Limb (tissue), 2 donors: ENCODE measurements around the gene MC1R.

Source experiments
- DNase-seq, 2 donors: peaks; one replicate each; pipeline ENCODE4 v3.0.0-alpha.2; 2016; ENCODE audit errors: extremely low spot score in 2 of 2

MC1R gene

DNA sequence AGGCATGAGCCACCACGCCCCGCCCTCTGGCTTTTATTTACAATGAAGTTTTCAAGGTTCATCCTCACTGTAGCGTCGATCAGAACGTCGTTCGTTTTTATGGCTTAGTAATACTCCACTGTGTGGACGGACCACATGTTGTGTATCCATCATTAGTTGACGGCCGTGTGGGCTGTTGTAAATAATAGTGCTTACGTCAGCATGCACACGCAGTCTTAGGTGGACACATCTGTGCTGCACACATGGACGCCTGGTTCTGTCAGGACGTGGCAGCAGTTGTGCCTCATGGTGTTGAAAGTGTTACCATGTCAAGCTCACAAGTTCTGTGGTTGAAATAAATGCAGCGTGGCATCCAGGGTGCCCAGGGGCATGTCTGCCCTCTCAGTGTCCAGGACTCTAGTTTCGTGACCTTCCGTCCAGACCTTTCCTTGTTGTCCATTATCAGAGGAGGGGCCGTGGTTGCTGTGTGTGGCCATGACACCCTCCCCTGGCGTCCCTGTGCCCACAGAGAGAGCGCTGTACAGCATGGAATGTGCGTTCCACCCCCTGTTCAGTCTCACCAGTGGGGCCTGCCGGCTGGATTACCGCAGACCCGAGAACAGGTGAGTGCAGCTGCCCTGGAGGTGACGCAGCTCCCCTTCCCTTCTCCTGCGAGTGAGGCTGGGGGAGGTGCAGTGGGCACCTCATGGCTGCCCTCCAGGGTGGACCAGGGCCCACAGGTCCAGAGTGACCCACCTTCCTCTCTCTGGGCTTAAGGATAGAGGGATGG lies 23.0 kb upstream of the MC1R start:
- no peak for DNase-seq

DNA sequence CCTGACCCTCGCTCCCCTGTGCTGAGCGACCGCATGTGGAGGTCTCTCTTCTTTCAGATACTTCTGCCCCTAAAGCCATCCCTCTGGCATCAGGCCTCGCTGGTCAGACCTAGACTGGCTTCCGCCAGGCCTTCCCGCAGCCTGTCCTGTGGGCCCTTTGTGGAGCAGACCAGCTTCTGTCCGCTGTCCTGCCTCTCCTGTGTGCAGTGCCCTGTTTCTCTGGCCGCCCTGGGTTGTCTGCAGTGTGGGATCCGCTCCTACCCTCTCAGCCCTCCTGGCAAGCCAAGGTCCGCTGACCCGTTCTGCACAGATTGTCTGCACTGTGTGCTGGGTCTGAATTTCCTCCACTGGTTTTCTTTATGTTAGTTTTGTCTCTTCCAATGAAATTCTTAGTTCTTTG lies 21.5 kb upstream of the MC1R start:
- no peak for DNase-seq

DNA sequence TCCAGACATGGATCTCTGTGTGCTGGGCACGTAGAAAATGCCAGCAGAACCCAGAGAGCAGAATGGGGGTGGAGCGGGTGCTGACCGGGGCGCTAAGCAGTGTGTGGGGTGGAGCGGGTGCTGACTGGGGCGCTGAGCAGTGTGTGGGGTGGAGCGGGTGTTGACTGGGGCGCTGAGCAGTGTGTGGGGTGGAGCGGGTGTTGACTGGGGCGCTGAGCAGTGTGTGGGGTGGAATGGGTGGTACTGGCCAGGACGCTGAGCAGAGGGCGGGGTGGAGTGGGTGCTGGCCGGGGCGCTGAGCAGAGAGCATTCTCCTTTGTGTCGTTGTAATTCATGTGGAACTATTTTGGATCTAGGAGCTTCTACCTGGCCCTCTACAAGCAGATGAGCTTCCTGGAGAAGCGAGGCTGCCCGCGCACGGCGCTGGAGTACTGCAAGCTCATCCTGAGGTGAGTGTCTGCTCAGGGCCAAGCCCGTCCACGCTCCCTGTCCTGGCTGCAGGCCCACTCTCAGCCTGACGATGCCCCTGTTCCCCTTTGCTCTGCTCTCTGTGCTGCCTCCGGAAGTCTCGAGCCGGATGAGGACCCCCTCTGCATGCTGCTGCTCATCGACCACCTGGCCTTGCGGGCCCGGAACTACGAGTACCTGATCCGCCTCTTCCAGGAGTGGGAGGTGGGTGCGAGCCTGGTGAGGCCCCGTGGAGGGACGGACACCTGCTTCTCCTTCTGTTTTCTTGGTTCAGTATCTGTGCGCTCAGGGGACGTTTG lies 20.3 kb upstream of the MC1R start:
- DNase-seq = no peak

DNA sequence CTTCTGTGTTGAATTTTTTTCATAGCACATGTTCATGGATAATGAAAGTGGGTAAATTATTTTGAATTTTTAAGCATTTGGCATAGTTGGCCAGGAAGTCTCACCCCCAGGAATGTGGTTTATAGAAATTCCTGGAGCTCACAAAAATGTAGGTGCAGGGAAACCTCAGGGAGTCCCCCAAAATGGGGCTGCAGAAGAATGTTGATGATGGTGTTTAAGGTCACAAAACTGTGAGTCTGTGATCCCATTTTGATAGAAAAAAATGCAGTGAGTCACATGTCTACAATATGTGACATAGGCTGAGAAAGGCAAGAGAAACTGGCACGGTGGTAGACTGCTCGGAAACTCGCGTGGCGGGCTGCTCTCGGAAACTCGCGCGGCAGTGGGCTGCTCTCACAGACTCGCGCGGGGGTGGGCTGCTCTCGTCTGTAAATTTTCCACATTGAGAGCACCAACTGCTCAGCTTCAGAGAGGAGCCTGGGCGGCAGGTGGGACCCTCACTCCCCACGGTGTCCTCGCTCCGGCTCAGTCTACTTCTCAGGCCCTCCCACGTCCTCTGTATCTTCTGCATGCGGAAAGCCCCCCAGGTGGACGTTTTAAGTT lies 18.7 kb upstream of the MC1R start:
- DNase-seq = no peak

DNA sequence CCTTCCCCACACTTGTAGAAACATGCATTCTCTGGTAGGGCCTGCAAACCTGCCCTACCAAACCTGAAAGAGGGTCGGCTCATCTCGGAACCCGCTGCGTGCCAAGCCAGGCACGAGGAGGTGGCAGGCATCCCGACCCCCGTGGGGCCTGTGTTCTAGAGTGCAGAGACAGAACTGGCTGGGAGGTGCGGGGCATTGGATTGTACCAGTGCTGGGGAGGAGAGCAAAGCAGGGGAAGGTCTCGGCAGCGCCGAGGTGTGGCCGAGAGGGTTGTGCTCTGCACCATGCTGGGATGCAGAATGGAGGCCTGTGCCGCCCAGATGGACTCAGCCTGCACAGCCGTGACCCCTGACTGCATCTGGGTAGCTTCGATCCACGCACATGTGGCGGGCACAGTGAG lies 17.8 kb upstream of the MC1R start:
- DNase-seq = no peak

DNA sequence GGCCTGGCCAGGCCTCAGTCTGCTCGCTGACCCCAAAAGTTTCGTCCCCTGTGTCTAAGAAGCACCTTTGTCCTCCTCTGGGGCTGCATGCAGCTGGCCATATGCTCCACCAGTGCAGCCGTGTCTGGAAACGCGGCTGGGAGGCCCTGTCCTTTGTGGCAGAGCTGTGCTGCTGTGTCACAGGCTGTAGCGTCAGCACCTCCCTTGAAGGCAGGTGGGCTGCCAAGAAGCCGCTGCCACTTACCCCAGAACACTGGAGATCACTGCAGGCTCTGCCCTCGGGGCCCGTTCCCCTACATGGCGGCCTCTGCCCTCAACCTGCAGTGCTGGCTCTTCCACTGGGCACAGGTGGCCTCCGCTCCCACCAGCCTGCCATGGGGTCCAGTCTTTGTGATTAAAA lies 15.7 kb upstream of the MC1R start:
- no peak for DNase-seq

DNA sequence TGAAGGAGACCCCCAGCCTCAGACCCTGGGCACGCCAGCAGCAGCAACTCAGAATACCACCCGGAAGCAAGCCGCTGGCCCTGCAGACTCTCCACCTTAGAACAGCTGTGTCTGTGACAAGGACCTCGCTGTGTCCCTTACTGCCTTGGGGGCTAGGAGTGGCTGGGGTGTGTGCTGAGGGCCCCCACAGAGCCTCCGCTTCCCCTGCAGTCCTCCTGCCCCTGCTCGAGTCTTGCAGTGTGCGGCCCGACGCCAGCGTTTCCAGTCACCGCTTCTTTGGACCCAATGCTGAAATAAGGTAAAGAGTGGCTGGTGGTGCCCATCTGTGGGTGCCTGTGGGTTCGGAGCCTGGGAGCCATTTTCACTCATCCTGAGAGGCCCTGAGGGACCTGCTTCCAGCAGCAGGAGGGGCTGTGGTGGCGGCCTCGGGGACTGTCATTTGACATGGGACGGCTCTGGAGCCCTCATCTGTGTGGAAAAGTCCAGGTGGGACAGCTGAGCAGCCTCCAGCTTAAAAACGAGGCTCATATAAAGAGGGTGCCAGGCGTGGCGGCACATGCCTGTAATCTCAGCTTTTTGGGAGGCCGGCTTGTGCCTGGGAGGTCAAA lies 14.7 kb upstream of the MC1R start:
- DNase-seq = no peak

DNA sequence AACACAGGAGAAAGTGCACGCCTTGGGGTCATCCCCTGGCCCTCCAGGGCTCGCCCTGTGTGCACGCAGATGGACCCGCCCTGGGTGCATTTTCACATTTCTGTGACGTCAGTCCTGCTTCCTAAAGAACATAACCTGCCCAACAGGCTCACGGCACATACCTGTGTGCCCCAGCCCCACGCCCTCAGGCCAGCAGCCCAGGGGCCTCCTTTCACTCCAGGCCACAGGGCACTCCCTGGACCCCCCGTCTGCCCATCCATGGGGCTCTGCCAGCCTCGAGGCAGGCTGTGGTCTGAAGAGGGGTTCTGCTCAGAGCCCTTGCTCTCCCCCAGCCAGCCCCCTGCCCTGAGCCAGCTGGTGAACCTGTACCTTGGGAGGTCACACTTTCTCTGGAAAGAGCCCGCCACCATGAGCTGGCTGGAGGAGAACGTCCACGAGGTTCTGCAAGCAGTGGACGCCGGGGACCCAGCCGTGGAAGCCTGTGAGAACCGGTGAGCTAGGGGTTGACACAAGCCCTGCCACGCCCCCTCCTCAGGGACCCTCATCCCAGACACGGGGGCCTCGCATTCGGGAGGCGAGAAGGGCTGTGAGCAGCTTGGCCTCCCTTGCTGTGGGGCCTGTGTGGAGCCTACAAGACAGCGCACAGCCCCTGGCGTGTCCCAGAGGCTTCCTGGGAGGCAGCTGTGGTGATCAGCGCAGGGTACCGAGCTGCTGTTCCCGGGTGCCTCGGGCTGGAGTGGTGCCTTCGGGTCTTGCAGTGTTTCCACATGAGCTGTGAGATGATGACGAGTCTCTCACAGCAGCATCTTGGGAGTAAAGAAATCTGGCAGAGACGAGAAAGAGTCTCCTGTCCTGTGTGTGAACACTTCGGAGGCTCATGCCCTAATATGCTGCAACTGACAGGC lies 13.8 kb upstream of the MC1R start:
- no peak for DNase-seq

DNA sequence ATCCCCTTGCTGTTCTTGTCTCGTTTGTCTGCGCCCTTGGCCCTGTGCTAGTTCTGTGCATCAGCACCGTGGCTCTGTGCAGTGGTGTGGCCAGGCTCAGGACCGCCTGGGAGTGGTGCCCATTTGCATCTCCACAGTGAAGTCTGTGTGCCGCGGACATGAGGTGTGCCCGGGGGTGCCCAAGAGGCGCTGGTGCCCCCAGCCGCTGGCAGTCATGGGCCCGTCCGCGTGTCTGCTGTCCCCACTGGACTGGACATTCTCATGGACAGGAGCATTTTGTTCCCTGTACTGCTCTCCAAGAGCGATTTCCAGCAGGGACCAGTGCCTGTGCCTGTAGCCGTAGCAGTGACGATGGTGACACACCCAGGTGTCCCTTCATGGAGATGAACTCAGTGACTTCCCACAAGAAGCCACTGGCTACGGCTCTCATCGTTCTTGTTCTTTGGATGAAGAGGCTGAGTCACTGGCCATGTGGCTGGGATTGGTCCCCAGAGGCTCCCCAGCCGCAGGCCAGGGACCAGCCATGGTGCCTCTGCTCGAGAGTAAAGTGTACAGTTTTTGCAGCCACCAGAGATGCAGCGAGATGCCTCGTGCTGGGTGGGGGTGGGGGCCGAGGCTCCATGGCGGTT lies 13.0 kb upstream of the MC1R start:
- no peak for DNase-seq

DNA sequence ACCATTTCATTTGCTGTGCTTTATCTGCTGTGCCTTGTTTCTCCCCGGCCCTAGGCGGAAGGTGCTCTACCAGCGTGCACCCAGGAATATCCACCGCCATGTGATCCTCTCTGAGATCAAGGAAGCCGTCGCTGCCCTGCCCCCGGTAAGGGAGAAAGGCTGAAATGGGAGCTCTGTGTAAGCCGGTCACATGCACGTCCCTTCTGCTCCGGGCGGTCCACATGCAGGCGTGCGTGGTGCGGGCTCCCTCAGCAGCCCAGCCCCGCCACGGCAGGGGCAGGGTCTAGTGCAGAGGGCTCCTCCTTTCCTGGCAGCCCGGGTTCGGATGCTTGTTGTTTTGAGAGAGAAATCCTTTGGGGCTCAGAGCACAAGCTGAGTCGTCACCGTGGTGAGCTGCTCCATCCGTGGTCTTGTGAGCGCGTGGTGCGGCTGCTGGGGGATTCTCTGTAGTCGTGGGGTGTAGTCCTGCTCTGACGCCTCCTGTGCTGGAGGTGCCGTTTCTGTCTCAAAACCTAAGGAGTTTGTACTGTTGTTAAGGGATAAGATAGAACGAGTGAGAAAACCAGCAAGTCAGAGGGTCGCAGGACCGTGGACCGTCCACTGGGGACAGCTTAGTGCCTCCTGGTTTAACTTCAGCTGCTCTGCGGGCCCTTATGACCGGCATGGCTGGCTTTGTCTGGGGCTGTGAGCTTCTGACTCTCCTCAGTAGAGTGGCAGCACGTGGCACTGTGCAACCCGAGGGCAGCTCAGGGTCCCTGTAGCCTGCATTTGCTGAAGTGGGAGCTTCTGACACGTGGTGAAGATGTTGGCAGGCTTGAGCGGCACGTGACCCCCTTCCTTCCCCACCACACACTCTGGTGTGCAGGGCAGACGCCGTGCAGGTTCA lies 12.3 kb upstream of the MC1R start:
- DNase-seq = no peak

DNA sequence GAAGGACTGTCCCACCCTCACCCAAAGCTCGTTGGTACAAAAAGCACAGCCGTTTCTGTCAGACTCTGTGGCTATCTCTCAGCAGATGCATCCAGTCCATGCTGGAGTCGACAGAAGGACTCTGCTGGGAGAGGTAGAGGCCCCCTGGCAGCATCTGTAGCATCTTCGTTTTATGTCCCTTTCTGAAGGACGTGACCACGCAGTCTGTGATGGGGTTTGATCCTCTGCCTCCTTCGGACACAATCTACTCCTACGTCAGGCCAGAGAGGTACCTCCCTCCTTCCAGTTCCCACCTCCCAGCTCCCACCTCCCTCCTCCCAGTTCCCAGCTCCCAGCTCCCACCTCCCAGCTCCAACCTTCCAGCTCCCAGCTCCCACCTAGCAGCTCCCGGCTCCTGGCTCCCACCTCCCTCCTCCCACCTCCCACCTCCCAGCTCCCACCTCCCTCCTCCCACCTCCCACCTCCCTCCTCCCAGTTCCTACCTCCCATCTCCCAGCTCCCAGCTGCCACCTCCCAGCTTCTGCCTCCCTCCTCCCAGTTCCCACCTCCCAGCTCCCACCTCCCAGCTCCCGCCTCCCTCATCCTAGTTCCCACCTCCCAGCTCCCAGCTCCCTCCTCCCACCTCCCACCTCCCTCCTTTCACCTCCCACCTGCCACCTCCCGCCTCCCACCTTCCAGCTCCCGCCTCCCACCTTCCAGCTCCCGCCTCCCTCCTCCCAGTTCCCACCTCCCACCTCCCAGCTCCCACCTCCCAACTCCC lies 11.4 kb upstream of the MC1R start:
- DNase-seq = no peak

DNA sequence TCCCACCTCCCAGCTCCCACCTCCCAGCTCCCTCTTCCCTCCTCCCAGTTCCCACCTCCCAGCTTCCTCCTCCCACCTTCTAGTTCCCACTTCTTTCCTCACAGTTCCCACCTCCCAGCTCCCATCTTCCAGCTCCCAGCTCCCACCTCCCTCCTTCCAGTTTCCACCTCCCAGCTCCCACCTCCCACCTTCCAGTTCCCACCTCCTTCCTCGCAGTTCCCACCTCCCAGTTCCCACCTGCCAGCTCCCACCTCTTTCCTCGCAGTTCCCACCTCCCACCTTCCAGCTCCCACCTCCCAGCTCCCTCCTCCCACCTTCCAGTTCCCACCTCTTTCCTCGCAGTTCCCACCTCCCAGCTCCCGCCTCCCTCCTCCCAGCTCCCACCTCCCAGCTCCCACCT lies 10.4 kb upstream of the MC1R start:
- no peak for DNase-seq

DNA sequence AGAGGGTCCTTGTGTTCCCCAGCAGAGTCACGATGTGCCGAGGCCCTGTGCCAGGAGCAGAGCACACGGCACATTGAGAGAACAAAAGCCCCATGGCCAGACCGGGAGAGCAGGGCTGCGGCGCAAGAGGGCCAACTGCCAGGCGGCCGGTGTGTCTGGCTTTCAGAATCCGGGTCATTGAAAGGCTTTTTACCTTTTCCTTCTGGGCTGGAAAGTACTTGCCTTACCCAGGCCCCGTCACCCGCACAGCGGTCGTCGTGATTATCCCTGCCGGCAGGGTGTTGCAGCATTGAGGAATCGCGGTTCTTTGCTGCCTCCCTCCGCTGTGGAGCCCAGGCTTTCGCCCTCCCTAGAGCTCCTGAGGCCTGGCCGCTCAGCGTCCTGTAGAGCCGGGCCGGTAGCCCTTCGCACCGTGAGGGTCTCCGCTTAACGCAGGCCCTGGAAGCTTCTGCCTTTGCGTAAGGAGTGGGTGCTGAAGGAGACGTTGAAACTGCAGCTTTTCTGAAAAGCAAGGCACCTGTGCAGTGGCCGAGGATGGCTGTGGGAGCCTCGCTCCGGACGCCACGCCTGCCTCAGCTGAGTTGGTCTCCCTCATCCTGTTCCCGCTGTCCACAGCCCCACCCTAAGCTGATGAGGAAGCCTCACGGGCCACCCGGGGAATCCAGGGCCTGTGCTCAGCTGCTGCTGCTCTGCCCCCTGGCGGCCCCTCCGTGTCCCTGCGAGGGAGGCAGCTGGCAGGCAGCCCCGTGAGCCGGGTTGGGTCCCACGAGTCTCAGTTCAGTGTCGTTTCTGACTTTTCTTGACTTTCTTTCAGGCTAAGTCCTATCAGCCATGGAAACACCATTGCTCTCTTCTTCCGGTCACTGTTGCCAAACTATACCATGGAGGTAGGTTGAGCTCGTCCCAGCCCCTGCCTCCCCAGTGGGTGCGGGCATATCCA lies 8.6 kb upstream of the MC1R start:
- peak; percentile 36 to 76 for DNase-seq

DNA sequence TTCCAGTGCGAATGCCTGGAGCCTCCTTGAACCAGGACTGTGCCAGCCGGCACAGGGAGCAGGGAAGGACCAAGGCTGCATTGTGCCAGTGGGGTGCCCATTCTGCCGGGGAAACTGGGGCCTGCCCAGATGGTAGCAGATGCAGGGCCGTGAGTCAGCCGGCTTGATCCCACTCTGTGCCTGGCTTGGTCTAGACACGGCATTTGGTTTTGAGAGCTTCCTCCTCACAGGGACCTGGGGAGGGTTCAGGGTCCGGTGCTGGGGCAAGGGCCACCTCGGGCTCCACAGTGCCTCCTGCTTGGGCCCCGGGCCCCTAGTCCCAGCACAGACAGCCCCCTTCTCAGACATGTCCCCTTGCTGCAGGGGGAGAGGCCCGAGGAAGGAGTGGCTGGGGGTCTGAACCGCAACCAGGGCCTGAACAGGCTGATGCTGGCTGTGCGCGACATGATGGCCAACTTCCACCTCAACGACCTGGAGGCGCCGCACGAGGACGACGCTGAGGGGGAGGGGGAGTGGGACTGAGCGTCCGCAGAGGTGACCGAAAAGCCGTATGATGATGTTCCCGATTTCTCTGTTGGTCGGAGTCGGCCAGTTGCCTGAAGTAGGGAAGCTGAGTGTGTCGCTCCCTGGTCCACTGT lies 7.8 kb upstream of the MC1R start:
- peak in 1 of 2 donors; percentile 31 for DNase-seq

DNA sequence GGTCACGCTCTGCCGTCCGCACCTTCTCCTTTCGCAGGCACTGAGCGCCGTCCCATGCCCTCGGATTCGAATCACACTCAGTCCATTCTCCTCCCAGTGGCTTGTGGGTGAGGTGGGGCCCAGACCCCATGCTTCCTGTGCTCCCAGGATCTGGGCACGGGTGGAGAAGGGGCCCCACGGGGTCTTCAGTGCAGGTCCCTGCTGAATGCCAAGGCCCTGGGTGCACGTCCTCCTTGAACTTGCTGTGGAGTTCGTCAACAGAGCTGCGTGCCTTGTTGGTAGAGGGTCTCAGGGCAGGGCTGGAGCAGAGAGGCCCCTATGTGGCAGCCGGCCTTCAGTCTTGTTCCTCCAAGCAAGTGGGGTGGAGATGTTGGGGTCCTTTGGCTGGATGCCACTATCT lies 7.3 kb upstream of the MC1R start:
- DNase-seq = no peak

DNA sequence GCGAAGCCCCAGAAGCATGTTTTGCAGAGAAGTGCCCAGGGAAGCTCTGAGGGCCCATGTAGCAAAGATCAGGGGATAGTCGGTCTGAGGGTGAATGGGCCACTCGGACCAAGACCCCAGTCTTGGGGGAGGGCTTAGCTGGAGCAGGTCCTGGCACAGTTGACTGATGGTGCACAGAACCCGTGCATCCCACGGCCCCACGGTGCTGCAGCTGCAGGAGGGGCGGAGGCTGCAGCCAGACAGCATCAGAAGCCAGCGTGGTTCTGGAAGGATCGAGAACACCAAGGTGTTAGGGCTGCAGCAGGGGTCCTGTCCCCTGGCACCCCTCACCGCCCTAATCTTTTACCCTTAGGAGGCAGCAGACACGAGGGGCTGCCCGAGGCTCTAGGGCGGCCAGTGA lies 6.5 kb upstream of the MC1R start:
- no peak for DNase-seq

DNA sequence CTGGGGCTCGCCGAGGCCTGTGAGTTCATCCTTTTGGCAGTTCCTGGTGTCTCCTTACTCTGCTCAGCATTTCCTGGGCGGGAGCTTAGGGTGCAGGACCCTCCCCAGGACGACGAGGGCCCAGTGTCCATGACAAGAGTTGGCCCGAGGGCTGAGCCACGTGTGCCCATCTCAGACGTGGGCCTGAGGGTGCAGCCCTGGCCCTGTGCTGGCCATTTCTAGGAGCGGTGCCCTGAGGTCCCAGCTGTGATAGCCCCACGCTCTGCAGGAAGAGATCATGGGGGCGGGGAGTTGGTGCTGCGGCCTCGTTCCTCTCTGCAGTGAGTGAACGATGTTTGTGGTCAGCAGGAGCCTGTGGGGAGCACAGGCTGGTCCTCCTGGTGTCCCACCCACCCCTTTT lies 6.0 kb upstream of the MC1R start:
- DNase-seq = no peak
